ENCODE results near the gene MED25.

Gene MED25

DNA sequence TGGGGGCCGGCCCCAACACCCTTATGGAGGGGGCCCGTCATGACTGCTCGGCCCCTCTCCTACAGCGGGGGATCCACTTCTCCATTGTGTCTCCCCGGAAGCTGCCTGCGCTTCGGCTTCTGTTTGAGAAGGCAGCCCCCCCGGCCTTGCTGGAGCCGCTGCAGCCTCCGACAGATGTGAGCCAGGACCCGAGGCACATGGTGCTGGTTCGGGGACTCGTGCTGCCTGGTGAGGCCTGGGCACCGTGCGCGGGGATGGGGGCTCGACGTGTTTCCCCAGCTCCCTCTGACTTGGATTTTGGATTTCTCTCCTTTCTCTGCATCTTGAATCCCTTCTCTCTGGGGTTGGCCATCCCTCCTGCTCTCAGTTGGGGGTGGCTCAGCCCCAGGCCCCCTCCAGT, 11.6 kb downstream of the MED25 start:
- peaks cover 22% of the 10 kb centered on the region for H3K36me3 Mint-ChIP-seq (ENCODE audit: insufficient read depth)
- H3K27me3 Mint-ChIP-seq: no peaks in the 10 kb centered on the region
- H3K4me3 Mint-ChIP-seq: no peak overlapping the region
- H3K4me1 Mint-ChIP-seq: peaks cover 14% of the 10 kb centered on the region
- ATAC-seq (replicated peaks; ENCODE audit: extremely low read depth, poor library complexity, severe bottlenecking) (no peak), DNase-seq (ENCODE audit: low spot score in 2 of 2) (no peak)
- no peak overlapping the region for H3K27ac Mint-ChIP-seq (ENCODE audit: low read depth)
- no peaks in the 10 kb centered on the region for H3K9me3 Mint-ChIP-seq

GRCh38 chr19:49830766-49831165, 12.7 kb downstream of the MED25 start:
- Mint-ChIP-seq H3K27ac (ENCODE audit: low read depth) (no peak overlapping the region), H3K4me1 (peaks cover 14% of the 10 kb centered on the region), H3K27me3 (no peaks in the 10 kb centered on the region), H3K4me3 (no peak overlapping the region), H3K36me3 (ENCODE audit: insufficient read depth) (peaks cover 22% of the 10 kb centered on the region), H3K9me3 (no peaks in the 10 kb centered on the region)
- ATAC-seq (replicated peaks; ENCODE audit: extremely low read depth, poor library complexity, severe bottlenecking): no peak
- no peak for DNase-seq (ENCODE audit: low spot score in 2 of 2)

- no peak overlapping the region for H3K27ac Mint-ChIP-seq (ENCODE audit: low read depth)
- H3K4me3 Mint-ChIP-seq: no peak overlapping the region
- no peaks in the 10 kb centered on the region for H3K27me3 Mint-ChIP-seq
- ATAC-seq (replicated peaks; ENCODE audit: extremely low read depth, poor library complexity, severe bottlenecking): no peak
- DNase-seq (ENCODE audit: low spot score in 2 of 2): no peak
- H3K36me3 Mint-ChIP-seq (ENCODE audit: insufficient read depth): peaks cover 19% of the 10 kb centered on the region
- H3K4me1 Mint-ChIP-seq: peaks cover 9% of the 10 kb centered on the region
- no peaks in the 10 kb centered on the region for H3K9me3 Mint-ChIP-seq
These were observed 13.5 kb downstream of the MED25 start for GRCh38 chr19:49831592-49831991.

GRCh38 chr19:49832556-49832955, 14.5 kb downstream of the MED25 start:
- no peak for ATAC-seq (replicated peaks; ENCODE audit: extremely low read depth, poor library complexity, severe bottlenecking)
- Mint-ChIP-seq H3K4me3 (no peak overlapping the region), H3K4me1 (peaks cover under 1% of the 10 kb centered on the region), H3K27me3 (no peaks in the 10 kb centered on the region), H3K27ac (ENCODE audit: low read depth) (no peak overlapping the region), H3K9me3 (no peaks in the 10 kb centered on the region), H3K36me3 (ENCODE audit: insufficient read depth) (peaks cover 18% of the 10 kb centered on the region)
- DNase-seq (ENCODE audit: low spot score in 2 of 2): no peak

GRCh38 chr19:49833599-49833998, 15.5 kb downstream of the MED25 start:
- H3K36me3 Mint-ChIP-seq (ENCODE audit: insufficient read depth): peaks cover 22% of the 10 kb centered on the region
- H3K27ac Mint-ChIP-seq (ENCODE audit: low read depth): no peak overlapping the region
- no peak for ATAC-seq (replicated peaks; ENCODE audit: extremely low read depth, poor library complexity, severe bottlenecking)
- H3K27me3 Mint-ChIP-seq: no peaks in the 10 kb centered on the region
- no peak for DNase-seq (ENCODE audit: low spot score in 2 of 2)
- no peak overlapping the region for H3K4me3 Mint-ChIP-seq
- H3K4me1 Mint-ChIP-seq: no peaks in the 10 kb centered on the region
- H3K9me3 Mint-ChIP-seq: no peaks in the 10 kb centered on the region

DNA sequence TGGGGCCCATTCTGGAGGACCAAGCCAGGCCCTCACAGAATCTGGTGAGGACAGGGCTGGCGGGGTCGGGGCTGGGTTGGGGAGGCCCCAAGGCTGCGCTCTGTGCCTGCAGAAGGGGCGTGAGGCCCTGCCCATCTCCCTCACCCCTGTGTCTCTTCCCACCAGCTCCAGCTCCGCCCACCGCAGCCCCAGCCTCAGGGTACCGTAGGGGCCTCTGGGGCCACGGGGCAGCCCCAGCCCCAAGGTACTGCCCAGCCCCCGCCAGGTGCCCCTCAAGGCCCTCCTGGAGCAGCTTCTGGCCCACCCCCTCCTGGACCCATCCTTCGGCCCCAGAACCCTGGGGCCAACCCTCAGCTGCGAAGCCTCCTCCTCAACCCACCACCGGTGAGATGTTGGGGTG, 17.5 kb downstream of the MED25 start:
- H3K4me1 Mint-ChIP-seq: no peaks in the 10 kb centered on the region
- no peak overlapping the region for H3K4me3 Mint-ChIP-seq
- peaks cover 24% of the 10 kb centered on the region for H3K36me3 Mint-ChIP-seq (ENCODE audit: insufficient read depth)
- ATAC-seq (replicated peaks; ENCODE audit: extremely low read depth, poor library complexity, severe bottlenecking) (no peak), DNase-seq (ENCODE audit: low spot score in 2 of 2) (no peak)
- H3K27ac Mint-ChIP-seq (ENCODE audit: low read depth): no peak overlapping the region
- no peaks in the 10 kb centered on the region for H3K9me3 Mint-ChIP-seq
- no peaks in the 10 kb centered on the region for H3K27me3 Mint-ChIP-seq

DNA sequence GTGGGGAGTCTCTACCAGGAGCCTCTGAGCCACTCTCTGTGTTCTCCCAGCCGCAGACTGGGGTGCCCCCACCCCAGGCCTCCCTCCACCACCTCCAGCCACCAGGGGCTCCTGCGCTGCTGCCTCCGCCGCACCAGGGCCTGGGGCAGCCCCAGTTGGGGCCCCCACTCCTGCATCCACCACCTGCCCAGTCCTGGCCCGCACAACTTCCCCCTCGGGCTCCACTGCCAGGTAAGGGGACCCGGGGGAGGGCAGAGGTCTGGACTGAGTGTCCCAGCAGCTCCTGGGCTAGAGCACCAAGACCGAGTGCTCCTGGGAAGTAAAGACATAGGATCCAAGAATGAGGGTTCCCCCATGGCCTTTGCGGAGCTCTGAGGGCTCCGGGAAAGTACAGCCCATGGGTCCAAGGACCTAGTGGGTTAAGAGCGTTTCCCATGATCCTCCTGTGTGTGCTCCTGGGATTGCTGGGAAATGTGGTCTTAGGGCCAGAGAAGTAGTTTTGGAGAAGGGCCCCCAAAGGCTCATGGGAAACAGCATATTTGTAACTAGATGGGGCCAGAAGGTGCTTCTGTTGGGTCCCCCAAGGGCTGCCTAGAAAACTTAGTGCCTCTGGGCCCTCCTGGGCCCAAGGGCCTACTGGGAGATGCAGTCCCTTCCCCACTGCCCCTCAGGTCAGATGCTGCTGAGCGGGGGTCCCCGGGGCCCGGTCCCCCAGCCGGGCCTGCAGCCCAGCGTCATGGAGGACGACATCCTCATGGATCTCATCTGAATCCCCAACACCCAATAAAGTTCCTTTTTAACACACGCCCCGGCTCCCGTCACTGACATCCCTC, 18.3 kb downstream of the MED25 start:
- Mint-ChIP-seq H3K27ac (ENCODE audit: low read depth) (no peak overlapping the region), H3K27me3 (no peaks in the 10 kb centered on the region), H3K4me3 (no peak overlapping the region), H3K9me3 (no peaks in the 10 kb centered on the region), H3K36me3 (ENCODE audit: insufficient read depth) (peaks cover 22% of the 10 kb centered on the region), H3K4me1 (no peaks in the 10 kb centered on the region)
- DNase-seq (ENCODE audit: low spot score in 2 of 2) (no peak), ATAC-seq (replicated peaks; ENCODE audit: extremely low read depth, poor library complexity, severe bottlenecking) (no peak)

DNA sequence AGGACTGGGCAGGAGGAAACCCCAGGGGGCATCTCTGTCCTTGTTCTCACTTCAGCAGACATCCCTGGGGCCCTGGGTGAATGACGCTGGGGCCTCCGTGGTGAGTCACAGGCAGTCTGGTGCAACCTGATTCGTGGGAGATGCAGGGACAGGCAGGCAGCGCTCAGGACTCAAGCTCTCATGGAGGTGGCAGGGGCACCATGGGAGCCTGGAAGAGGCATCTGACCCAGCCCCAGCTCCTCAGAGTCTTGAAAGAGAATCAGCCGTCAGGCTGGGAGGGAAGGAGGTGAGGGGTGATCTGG, 18.9 kb downstream of the MED25 start:
- H3K9me3 Mint-ChIP-seq: no peaks in the 10 kb centered on the region
- H3K36me3 Mint-ChIP-seq (ENCODE audit: insufficient read depth): peaks cover 21% of the 10 kb centered on the region
- H3K27ac Mint-ChIP-seq (ENCODE audit: low read depth): no peak overlapping the region
- H3K4me3 Mint-ChIP-seq: no peak overlapping the region
- no peak for ATAC-seq (replicated peaks; ENCODE audit: extremely low read depth, poor library complexity, severe bottlenecking)
- no peaks in the 10 kb centered on the region for H3K4me1 Mint-ChIP-seq
- DNase-seq (ENCODE audit: low spot score in 2 of 2): no peak
- no peaks in the 10 kb centered on the region for H3K27me3 Mint-ChIP-seq

DNA sequence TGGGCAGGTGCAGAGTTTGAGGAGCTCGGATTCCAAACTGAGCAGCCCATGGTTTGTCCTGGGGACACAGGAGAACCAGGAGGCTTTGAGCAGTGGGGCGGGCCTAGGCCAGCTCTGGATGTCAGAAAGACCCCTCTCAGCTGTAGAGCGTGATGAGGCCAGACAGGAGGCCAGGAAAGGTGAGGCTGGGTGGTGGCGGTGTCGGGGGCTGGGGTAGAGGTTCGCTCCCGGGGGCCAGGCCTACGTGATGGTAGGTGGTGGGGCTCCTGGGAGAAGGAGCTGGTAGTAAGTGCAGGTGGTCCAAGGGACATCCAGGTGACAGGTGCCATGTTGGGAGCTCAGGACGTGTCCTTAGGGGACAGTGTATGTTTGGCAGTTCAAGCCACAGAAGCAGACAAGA, 19.3 kb downstream of the MED25 start:
- Mint-ChIP-seq H3K9me3 (no peaks in the 10 kb centered on the region), H3K4me1 (no peaks in the 10 kb centered on the region), H3K4me3 (no peak overlapping the region), H3K36me3 (ENCODE audit: insufficient read depth) (peaks cover 17% of the 10 kb centered on the region), H3K27me3 (no peaks in the 10 kb centered on the region), H3K27ac (ENCODE audit: low read depth) (no peak overlapping the region)
- ATAC-seq (replicated peaks; ENCODE audit: extremely low read depth, poor library complexity, severe bottlenecking): no peak
- no peak for DNase-seq (ENCODE audit: low spot score in 2 of 2)

DNA sequence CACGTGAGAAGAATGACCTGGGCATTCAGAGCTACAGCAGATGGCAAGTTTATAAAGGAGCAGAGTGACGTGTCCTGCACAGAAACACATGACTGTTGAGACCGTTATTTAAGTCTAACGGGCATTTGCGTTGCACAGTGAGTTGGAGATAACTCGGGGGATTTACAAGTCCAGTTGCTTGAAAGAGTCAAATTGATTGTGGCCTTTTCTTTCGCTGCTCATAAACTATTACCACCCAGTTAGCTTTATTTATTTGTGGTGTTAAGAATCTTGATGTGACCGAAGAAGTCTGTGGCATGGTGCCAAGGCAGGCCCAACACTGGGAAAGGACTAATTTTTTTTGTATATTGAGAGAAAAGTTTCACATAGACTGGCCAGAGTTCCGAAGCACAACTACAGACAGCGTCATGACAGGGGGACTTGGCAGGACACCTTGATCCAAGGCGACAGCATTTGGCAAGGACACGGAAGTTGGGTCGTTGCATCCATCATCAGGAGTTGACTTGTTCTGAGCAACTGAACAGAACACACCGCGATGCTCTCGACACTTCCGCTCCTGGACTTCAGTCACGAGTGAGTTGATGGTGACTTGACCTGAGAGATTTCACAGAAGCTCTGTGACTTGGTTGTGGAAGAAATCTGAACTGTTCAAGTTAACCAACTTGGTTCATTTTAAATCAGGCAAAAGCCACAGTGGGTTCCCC, 20.9 kb downstream of the MED25 start:
- DNase-seq (ENCODE audit: low spot score in 2 of 2) (no peak), ATAC-seq (replicated peaks; ENCODE audit: extremely low read depth, poor library complexity, severe bottlenecking) (no peak)
- Mint-ChIP-seq H3K27me3 (no peaks in the 10 kb centered on the region), H3K4me1 (no peaks in the 10 kb centered on the region), H3K9me3 (no peaks in the 10 kb centered on the region), H3K27ac (ENCODE audit: low read depth) (no peak overlapping the region), H3K4me3 (no peak overlapping the region), H3K36me3 (ENCODE audit: insufficient read depth) (peaks cover 11% of the 10 kb centered on the region)

- no peaks in the 10 kb centered on the region for H3K4me1 Mint-ChIP-seq
- no peaks in the 10 kb centered on the region for H3K9me3 Mint-ChIP-seq
- H3K4me3 Mint-ChIP-seq: no peak overlapping the region
- DNase-seq (ENCODE audit: low spot score in 2 of 2) (no peak), ATAC-seq (replicated peaks; ENCODE audit: extremely low read depth, poor library complexity, severe bottlenecking) (no peak)
- H3K27ac Mint-ChIP-seq (ENCODE audit: low read depth): no peak overlapping the region
- H3K36me3 Mint-ChIP-seq (ENCODE audit: insufficient read depth): peaks cover 11% of the 10 kb centered on the region
- no peaks in the 10 kb centered on the region for H3K27me3 Mint-ChIP-seq
These were observed 21.6 kb downstream of the MED25 start for GRCh38 chr19:49839713-49840112.

- H3K4me1 Mint-ChIP-seq: no peaks in the 10 kb centered on the region
- H3K27me3 Mint-ChIP-seq: no peaks in the 10 kb centered on the region
- peaks cover 11% of the 10 kb centered on the region for H3K36me3 Mint-ChIP-seq (ENCODE audit: insufficient read depth)
- no peak overlapping the region for H3K27ac Mint-ChIP-seq (ENCODE audit: low read depth)
- no peak for ATAC-seq (replicated peaks; ENCODE audit: extremely low read depth, poor library complexity, severe bottlenecking)
- no peak for DNase-seq (ENCODE audit: low spot score in 2 of 2)
- H3K4me3 Mint-ChIP-seq: no peak overlapping the region
- no peaks in the 10 kb centered on the region for H3K9me3 Mint-ChIP-seq
These were observed 22.2 kb downstream of the MED25 start for GRCh38 chr19:49840321-49840720.

DNA sequence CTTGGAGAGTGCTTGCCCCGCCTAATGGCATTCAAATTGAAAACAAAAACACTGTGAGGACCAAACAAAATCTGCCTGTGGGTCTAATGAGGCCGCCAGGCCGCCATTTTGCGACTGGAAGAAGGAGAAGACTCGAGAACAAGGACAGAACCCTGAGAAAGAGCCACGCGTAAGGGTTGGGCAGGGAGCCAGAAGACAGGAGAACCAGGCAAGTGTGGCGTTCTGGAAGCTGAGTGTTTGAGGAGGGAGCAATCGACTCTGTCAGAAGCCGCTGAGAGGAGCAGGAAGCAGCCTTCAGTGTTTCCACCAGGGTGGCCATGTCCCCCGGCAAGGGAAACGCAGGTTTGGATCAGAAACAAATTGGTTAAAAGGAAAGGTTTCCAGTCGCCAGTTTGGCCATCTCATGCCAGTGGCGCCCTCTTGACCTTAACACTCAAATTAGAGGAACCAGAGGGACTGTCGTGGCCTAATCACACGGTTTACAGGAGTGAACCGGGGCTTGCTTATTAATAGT, 22.7 kb downstream of the MED25 start:
- no peak for ATAC-seq (replicated peaks; ENCODE audit: extremely low read depth, poor library complexity, severe bottlenecking)
- Mint-ChIP-seq H3K27me3 (no peaks in the 10 kb centered on the region), H3K4me1 (no peaks in the 10 kb centered on the region), H3K9me3 (no peaks in the 10 kb centered on the region), H3K4me3 (no peak overlapping the region), H3K36me3 (ENCODE audit: insufficient read depth) (peaks cover 10% of the 10 kb centered on the region), H3K27ac (ENCODE audit: low read depth) (no peak overlapping the region)
- DNase-seq (ENCODE audit: low spot score in 2 of 2): no peak
